GM12875 (cell line): Measurements from ENCODE around the gene SLC20A1.

Experiments used
- H3K4me3 ChIP-seq: one replicate; pipeline ENCODE4 v1.5.1; 2011; ENCODE audit warnings: low read depth, low read length, control low read depth
- CTCF ChIP-seq: IDR thresholded peaks from 2 replicates; pipeline ENCODE4 v1.5.1; 2011; ENCODE audit warnings: low read depth, mild to moderate bottlenecking, control low read depth, inconsistent platforms, low read length, moderate library complexity, borderline replicate concordance; ENCODE audit not compliant: insufficient read depth

Gene SLC20A1

GRCh38 chr2:112648081-112648480 is 2.3 kb downstream of the SLC20A1 start:
- no peak for TF ChIP-seq CTCF
- no peak overlapping the region for H3K4me3 ChIP-seq

- no peak for TF ChIP-seq CTCF
- no peak overlapping the region for H3K4me3 ChIP-seq
Measured at GRCh38 chr2:112656679-112657078, 10.9 kb downstream of the SLC20A1 start.

DNA sequence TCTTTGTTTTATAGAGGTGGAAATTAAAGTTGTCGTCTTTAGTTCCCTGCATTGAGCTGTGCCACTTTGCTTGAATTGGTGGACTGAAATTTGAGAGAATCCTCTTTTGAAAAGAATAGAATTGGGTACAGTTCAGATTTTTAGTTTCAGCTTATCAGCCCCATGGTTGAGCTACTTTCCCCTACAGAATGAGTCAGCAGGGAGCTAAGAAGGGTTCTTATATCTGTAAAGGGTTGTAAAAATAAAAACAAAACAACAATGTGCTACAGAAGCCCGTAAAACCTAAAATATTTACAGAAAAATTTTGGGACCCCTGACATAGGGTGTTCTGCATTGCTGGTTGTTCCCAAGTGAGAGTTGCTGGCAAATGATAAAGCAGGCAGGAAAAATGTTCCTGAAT is 12.6 kb downstream of the SLC20A1 start:
- H3K4me3 ChIP-seq: no peak overlapping the region
- no peak for TF ChIP-seq CTCF

- no peak overlapping the region for H3K4me3 ChIP-seq
Measured at GRCh38 chr2:112658839-112659667, 13.3 kb downstream of the SLC20A1 start.

DNA sequence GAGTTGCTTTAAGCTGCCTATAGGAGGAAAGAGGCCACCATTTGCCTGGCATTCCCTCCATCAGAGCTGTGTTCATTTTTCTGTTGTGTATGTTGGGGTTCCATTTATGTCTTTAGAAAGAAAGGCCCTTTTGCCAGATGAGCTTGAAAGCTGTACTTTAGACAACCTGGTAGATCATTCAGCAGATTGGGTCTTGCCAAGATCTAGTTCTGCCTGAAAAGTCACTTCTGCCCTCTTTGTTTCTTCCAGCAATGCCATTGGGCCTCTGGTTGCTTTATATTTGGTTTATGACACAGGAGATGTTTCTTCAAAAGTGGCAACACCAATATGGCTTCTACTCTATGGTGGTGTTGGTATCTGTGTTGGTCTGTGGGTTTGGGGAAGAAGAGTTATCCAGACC is 14.4 kb downstream of the SLC20A1 start:
- H3K4me3 ChIP-seq: no peak overlapping the region
- TF ChIP-seq CTCF: no peak

More at GRCh38 chr2:112658839-112659667, 13.3 kb downstream of the SLC20A1 start:
- no peak for TF ChIP-seq CTCF

- no peak overlapping the region for H3K4me3 ChIP-seq
- no peak for TF ChIP-seq CTCF
Measured at GRCh38 chr2:112661656-112662305, 16.0 kb downstream of the SLC20A1 start.

GRCh38 chr2:112662704-112663103 is 17.0 kb downstream of the SLC20A1 start:
- H3K4me3 ChIP-seq: no peak overlapping the region
- TF ChIP-seq CTCF: no peak
